Hepatocyte (in vitro differentiated cells): ENCODE measurements around the gene TUB. TPM values are rescaled to one million over a fixed set of nuclear protein-coding genes. Genes with fewer than 3 reads are reported as not detected.

Experiments
- DNase-seq: peaks from one replicate; pipeline ENCODE4 v3.0.0-alpha.2; 2016; ENCODE audit warnings: low spot score
- H2AFZ ChIP-seq: fragments of 200-600 bp; sonication (generic); 2 replicates; pipeline ENCODE4 v1.6.0; 2016; ENCODE audit warnings: antibody characterized with exemption, mild to moderate bottlenecking
- H3K27ac ChIP-seq: fragments of 200-600 bp; sonication (generic); 2 replicates; pipeline ENCODE4 v1.5.1; 2016; ENCODE audit warnings: mild to moderate bottlenecking
- H3K27me3 ChIP-seq: fragments of 200-600 bp; sonication (generic); 2 replicates; pipeline ENCODE4 v1.6.1; 2016
- H3K36me3 ChIP-seq: fragments of 200-600 bp; sonication (generic); replicated peaks from 2 replicates; pipeline ENCODE4 v1.5.1; 2016; ENCODE audit warnings: low read depth; ENCODE audit not compliant: insufficient read depth
- H3K4me1 ChIP-seq: fragments of 200-600 bp; sonication (generic); 2 replicates; pipeline ENCODE4 v1.5.1; 2016; ENCODE audit warnings: mild to moderate bottlenecking, moderate library complexity; ENCODE audit not compliant: insufficient read depth
- H3K4me2 ChIP-seq: fragments of 200-600 bp; sonication (generic); 2 replicates; pipeline ENCODE4 v1.6.0; 2016
- H3K4me3 ChIP-seq: fragments of 200-600 bp; sonication (generic); 2 replicates; pipeline ENCODE4 v1.5.1; 2016; ENCODE audit warnings: mild to moderate bottlenecking
- H3K79me2 ChIP-seq: fragments of 200-600 bp; sonication (generic); 2 replicates; pipeline ENCODE4 v1.6.0; 2017; ENCODE audit warnings: mild to moderate bottlenecking
- H3K9me2 ChIP-seq: fragments of 200-600 bp; sonication (generic); replicated peaks from 2 replicates; pipeline ENCODE4 v1.6.0; 2017; ENCODE audit warnings: mild to moderate bottlenecking; ENCODE audit not compliant: insufficient read depth
- H3K9me3 ChIP-seq: fragments of 200-600 bp; sonication (generic); 2 replicates; pipeline ENCODE4 v1.5.1; 2016; ENCODE audit warnings: low read depth, mild to moderate bottlenecking
- H4K20me1 ChIP-seq: fragments of 200-600 bp; sonication (generic); 2 replicates; pipeline ENCODE4 v1.6.0; 2016; ENCODE audit warnings: mild to moderate bottlenecking; ENCODE audit not compliant: insufficient read depth, poor library complexity, severe bottlenecking
- EZH2 ChIP-seq: fragments of 200-600 bp; sonication (generic); IDR thresholded peaks from 2 replicates; pipeline ENCODE4 v1.6.1; 2016; ENCODE audit warnings: antibody characterized with exemption, mild to moderate bottlenecking, borderline replicate concordance
- EZH2phosphoT487 ChIP-seq: fragments of 200-600 bp; sonication (generic); IDR thresholded peaks from one replicate; pipeline ENCODE4 v1.6.1; 2018; ENCODE audit warnings: antibody characterized with exemption, mild to moderate bottlenecking, low read depth, moderate library complexity; ENCODE audit not compliant: unreplicated experiment, severe bottlenecking
- WGBS: methylation state at CpG from one replicate; pipeline ENCODE4 v1.1.6; 2016; ENCODE audit warnings: low lambda C conversion rate; ENCODE audit errors: missing lambda C conversion rate; 5-methylcytosine and 5-hydroxymethylcytosine counted together
- polyA plus RNA-seq: library from polyadenylated mRNA; unstranded; fragments of >200 nt; fragmentation: Nextera tagmentation; extraction: Ambion mirVana; gene quantifications from 2 replicates; pipeline ENCODE4 v1.2.1, GENCODE V29; 2016
- total RNA-seq: library from RNA; depleted of rRNA; stranded (reverse); fragments of >200 nt; gene quantifications from 2 replicates; pipeline ENCODE4 v1.2.3, GENCODE V29; 2014
- TF ChIP-seq, protein P1 (sequence below): fragments of 200-600 bp; sonication (generic); IDR thresholded peaks from 2 replicates; pipeline ENCODE4 v1.5.1; 2016; ENCODE audit warnings: antibody characterized with exemption, mild to moderate bottlenecking; ENCODE audit not compliant: poor library complexity

TUB gene
- total and polyA plus RNA-seq, 2 experiments from 2014 or later: 5.0 to 18.7 TPM

DNA sequence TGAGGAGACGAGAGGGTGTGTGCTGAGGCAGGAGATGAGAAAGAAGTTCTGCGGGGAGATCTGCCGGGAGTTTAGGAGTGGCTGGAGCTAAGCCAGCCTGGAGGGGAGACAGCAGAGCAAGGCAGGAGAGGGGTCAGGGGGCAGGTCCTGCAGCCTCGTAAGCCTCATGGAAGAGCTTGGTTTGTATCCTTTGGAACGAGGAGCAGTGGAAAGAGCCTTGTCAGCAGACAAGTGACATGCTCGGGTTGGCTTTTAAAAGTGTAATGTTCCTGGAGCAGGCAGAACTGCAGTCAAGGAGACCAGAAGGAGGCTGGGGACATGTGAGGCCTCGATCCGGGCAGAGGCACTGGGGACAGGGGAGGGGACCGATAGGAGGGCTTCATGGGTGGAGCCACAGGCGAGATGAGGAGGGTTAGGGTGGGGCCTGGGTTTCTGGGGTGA is 21.4 kb upstream of the TUB start:
- Histone ChIP-seq H3K27ac (no peak overlapping the region), H3K9me2 (no peaks in the 10 kb centered on the region), H3K4me3 (no peak overlapping the region), H3K4me2 (peak overlapping the region; percentile 16), H3K4me1 (peaks cover 35% of the 10 kb centered on the region), H3K36me3 (no peaks in the 10 kb centered on the region), H2AFZ (no peak overlapping the region), H3K9me3 (no peaks in the 10 kb centered on the region), H4K20me1 (no peaks in the 10 kb centered on the region), H3K79me2 (no peaks in the 10 kb centered on the region), H3K27me3 (no peaks in the 10 kb centered on the region)
- TF ChIP-seq, protein P1, sequence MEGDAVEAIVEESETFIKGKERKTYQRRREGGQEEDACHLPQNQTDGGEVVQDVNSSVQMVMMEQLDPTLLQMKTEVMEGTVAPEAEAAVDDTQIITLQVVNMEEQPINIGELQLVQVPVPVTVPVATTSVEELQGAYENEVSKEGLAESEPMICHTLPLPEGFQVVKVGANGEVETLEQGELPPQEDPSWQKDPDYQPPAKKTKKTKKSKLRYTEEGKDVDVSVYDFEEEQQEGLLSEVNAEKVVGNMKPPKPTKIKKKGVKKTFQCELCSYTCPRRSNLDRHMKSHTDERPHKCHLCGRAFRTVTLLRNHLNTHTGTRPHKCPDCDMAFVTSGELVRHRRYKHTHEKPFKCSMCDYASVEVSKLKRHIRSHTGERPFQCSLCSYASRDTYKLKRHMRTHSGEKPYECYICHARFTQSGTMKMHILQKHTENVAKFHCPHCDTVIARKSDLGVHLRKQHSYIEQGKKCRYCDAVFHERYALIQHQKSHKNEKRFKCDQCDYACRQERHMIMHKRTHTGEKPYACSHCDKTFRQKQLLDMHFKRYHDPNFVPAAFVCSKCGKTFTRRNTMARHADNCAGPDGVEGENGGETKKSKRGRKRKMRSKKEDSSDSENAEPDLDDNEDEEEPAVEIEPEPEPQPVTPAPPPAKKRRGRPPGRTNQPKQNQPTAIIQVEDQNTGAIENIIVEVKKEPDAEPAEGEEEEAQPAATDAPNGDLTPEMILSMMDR: no peak
- TF ChIP-seq EZH2phosphoT487 (no peak), EZH2 (no peak)
- 60% methylated on average over 10 of the region's 10 CpGs for whole genome bisulfite sequencing
- no peak for DNase-seq

DNA sequence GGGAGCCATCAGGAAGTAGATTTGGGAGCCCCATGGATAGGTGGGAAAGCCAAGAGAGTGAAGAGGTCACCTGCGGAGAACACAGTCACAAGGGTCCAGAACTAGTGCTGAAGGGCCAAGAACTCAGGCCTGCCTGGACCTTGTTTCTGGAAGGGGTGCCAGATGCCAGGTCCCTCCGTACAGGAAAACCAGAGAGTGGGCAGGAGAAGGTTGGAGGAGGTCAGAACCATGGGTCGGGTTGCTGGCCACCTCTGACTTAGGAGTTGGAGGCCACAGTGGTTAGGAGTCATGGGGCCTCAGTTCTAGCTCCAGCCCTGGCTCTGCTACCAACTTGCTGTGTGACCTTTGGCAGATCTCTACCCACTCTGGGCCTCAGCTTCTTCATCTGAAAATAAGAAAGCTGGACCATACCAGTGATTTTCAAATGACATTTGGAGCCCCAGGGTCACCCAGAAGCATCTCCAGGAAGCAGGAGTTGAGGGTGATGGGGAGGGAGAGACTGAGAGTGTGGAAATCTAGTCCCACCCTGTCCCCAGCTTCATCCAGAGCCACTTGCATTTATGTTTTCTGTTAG is 20.8 kb upstream of the TUB start:
- H3K4me3 ChIP-seq: no peak overlapping the region
- H3K9me2 ChIP-seq: no peaks in the 10 kb centered on the region
- H3K9me3 ChIP-seq: no peaks in the 10 kb centered on the region
- H3K36me3 ChIP-seq: no peaks in the 10 kb centered on the region
- H3K4me1 ChIP-seq: peaks cover 35% of the 10 kb centered on the region
- H3K79me2 ChIP-seq: no peaks in the 10 kb centered on the region
- H2AFZ ChIP-seq: no peak overlapping the region
- H3K27ac ChIP-seq: peak overlapping the region; percentile 43
- no peak overlapping the region for H3K4me2 ChIP-seq
- 81% methylated on average over 3 of the region's 3 CpGs for WGBS
- H4K20me1 ChIP-seq: no peaks in the 10 kb centered on the region
- TF ChIP-seq EZH2phosphoT487: no peak
- TF ChIP-seq, protein P1: no peak
- no peak for TF ChIP-seq EZH2
- no peak for DNase-seq
- no peaks in the 10 kb centered on the region for H3K27me3 ChIP-seq

DNA sequence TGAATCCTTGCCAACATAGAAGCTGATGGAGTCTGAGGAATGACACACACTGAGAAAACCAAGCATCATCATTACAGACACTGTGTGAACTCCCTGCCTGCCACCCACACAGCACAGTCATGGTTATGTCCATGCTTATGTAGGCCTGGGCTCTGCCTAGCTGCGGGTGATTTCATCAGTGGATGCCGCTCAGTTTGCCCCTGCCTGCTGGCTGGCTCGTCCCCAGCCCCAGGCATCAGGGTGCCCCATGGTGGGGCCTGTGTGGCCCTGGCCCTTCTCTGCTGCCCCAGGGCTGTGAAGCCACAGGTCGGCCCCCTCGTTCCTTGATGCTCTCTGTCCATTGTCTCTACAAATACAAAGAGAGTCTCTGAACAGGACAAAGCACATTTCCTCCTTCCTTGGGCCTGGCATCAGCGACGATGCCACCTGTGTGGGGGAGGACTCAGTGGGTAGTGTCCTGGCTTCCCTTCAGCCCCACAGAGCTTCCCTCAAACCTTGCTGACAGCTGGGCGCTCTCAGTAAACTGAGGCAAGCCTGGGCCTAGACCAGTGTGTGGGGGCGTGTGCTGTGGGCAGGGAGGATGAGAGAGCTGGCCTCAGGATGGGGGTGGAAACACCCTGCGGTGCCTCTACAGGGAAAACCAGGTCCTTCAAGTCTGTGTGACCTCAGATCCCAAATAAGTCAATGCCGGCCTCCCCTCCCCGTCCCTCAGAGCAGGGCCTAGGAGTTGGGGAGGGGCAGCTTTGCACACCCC is 20.0 kb upstream of the TUB start:
- Histone ChIP-seq H3K4me1 (peaks cover 33% of the 10 kb centered on the region), H4K20me1 (no peaks in the 10 kb centered on the region), H3K4me2 (no peak overlapping the region), H2AFZ (no peak overlapping the region), H3K27me3 (no peaks in the 10 kb centered on the region), H3K9me2 (no peaks in the 10 kb centered on the region), H3K27ac (peak overlapping the region; percentile 43), H3K79me2 (no peaks in the 10 kb centered on the region), H3K4me3 (no peak overlapping the region), H3K9me3 (no peaks in the 10 kb centered on the region), H3K36me3 (no peaks in the 10 kb centered on the region)
- DNase-seq: no peak
- no peak for TF ChIP-seq EZH2phosphoT487
- TF ChIP-seq, protein P1: no peak
- TF ChIP-seq EZH2: no peak
- 98% methylated on average over 12 of the region's 12 CpGs for WGBS
